ENCODE results near the gene UBTD2. TPM values are rescaled to one million over a fixed set of nuclear protein-coding genes. Genes with fewer than 3 reads are reported as not detected.
"Not testable (repeated sequence)": the region's sequence is repeated elsewhere in the genome, so short reads cannot be mapped to it uniquely, and the experiment has no call there.

The UBTD2 gene
- total RNA-seq, 4 donors from 2014 or later, result 14.5 to 22.1 (median 16.2) TPM

- no peak for DNase-seq (ENCODE audit: low spot score)
- no peak for TF ChIP-seq CTCF (IDR thresholded peaks at IDR 0.05)
- no peak for ATAC-seq (ENCODE audit: low FRiP score)
Observed at GRCh38 chr5:172219296-172219695, 64.3 kb downstream of the UBTD2 start.

- no peak for DNase-seq (ENCODE audit: low spot score)
- TF ChIP-seq CTCF (IDR thresholded peaks at IDR 0.05), result no peak
- no peak for ATAC-seq (ENCODE audit: low FRiP score)
Observed at GRCh38 chr5:172216345-172216744, 67.2 kb downstream of the UBTD2 start.

DNA sequence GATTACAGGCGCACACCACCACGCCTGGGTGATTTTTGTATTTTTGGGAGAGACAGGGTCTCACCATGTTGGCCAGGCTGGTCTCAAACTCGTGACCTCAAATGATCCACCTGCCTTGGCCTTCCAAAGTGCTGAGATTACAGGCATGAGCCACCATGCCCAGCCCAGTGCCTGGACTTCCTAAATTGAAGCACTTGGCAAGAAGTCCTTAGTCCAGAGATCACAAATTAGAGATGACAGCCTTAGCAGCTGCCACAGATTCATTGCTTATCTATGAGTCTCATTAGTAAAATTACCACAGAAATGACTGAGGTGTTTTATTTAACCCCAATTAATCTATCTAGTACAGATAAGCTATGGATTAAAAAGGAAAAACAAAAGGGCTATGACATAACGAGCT is 70.4 kb downstream of the UBTD2 start:
- ATAC-seq (ENCODE audit: low FRiP score), result no peak
- no peak for DNase-seq (ENCODE audit: low spot score)
- no peak for TF ChIP-seq CTCF (IDR thresholded peaks at IDR 0.05)

DNA sequence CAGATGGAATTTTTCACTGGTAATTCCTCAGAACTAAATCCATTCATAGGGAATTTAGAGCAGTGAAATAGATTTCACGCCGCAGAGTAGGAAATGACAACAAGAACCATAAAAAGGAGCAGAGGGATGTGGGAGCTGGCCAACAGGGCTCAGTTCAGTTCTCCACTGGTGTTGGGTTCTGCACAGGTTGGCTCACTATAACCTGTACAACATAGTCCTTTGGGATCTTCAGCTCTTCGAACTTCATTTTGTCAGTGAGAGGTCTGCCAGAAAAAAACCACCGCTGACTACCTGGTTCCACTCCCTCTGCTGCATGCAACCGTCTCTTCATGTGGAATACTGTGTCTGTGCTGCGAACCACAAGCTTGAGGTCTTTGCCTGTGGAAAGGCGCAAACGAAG is 71.9 kb downstream of the UBTD2 start:
- DNase-seq (ENCODE audit: low spot score) (no peak), ATAC-seq (ENCODE audit: low FRiP score) (no peak)
- TF ChIP-seq CTCF (IDR thresholded peaks at IDR 0.05), result no peak

DNA sequence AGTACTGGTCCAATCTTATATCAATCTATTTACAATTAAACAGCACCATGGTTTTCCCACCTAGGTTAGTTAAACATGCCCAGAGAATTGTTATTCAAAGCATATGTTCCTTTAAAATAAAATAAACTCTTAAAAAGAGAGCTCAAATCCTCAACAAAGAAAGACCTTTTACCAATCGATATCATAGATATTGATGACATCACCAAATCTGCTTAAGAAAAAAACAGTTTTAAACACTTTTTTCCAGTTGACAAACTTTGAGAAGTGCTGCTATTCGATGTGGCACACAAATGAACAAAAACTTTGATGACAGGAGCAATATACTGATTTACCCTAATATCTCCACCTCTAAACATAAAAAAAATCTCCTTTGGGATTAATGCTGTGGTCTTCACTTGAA is 73.8 kb downstream of the UBTD2 start:
- DNase-seq (ENCODE audit: low spot score), result no peak
- no peak for ATAC-seq (ENCODE audit: low FRiP score)
- TF ChIP-seq CTCF (IDR thresholded peaks at IDR 0.05), result no peak

GRCh38 chr5:172207511-172207910 is 76.1 kb downstream of the UBTD2 start:
- no peak for TF ChIP-seq CTCF (IDR thresholded peaks at IDR 0.05)
- ATAC-seq (ENCODE audit: low FRiP score) (no peak), DNase-seq (ENCODE audit: low spot score) (no peak)

- not testable (repeated sequence) for DNase-seq (ENCODE audit: low spot score); ATAC-seq (ENCODE audit: low FRiP score)
Observed at GRCh38 chr5:172205984-172206383, 77.6 kb downstream of the UBTD2 start.

DNA sequence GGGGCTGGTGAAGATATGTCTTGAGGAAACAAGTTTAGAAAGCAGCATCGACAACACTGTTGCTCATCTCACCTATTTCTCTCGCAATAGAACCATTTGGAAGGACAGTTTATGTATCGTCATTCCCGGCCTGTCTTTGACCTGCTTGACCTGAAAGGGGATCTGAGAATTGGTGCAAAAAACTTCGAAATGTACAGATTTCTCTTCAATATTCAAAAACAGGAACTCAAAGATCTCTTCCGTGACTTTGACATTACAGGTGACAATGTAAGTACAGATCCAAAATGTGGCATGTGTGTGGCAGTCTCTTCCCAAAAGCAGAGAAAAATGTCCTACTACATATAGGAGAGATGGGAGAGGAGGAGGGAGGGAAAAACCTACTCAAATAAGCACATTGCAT is 83.1 kb downstream of the UBTD2 start:
- no peak for TF ChIP-seq CTCF (IDR thresholded peaks at IDR 0.05)
- DNase-seq (ENCODE audit: low spot score) (no peak), ATAC-seq (ENCODE audit: low FRiP score) (no peak)

Measured in omental fat pad (tissue), 4 donors.